GM19099 (cell line): ENCODE results near the gene DLG4.
A peak's percentile ranks its signal among the peaks of the same experiment; 100 is the strongest.

ENCODE experiments used
- POLR2A ChIP-seq: IDR thresholded peaks from 3 replicates; pipeline ENCODE4 v1.6.1; 2011; ENCODE audit warnings: low read depth; ENCODE audit not compliant: insufficient read length; ENCODE audit errors: extremely low read depth

The DLG4 gene

GRCh38 chr17:7219812-7220592 lies at the start of gene DLG4, which contains the start of gene ACADVL:
TSS of gene DLG4 (minus strand) at chr17:7219836.
TSS of gene ACADVL (plus strand) at chr17:7219938. CDS start at chr17:7219985, 47 bp downstream.
- TF ChIP-seq POLR2A = peak; percentile 73

GRCh38 chr17:7266784-7267183 lies 47.1 kb upstream of the DLG4 start:
- TF ChIP-seq POLR2A = no peak

DNA sequence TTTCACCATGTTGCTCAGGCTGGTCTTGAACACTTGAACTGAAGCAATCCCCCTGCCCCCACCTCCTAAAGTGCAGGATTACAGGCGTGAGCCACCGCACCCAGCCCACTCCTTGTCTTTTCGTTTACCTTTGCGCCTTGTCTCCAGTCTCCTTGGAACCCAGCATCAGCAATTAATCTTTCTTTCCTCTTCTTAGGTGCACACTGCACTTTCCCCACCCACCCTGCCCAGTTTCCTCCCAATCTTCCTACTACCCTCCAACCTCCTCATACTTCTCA lies 44.1 kb upstream of the DLG4 start:
- TF ChIP-seq POLR2A = no peak

GRCh38 chr17:7262935-7263800 lies 43.5 kb upstream of the DLG4 start:
- no peak for TF ChIP-seq POLR2A

- no peak for TF ChIP-seq POLR2A
Observed at GRCh38 chr17:7262192-7262934, 42.7 kb upstream of the DLG4 start, which contains the start of gene CLDN7. TSS of gene CLDN7 (minus strand) at chr17:7262478. CDS start at chr17:7262043, 435 bp downstream.

- TF ChIP-seq POLR2A = no peak
Observed at GRCh38 chr17:7261379-7262191, 41.9 kb upstream of the DLG4 start.

DNA sequence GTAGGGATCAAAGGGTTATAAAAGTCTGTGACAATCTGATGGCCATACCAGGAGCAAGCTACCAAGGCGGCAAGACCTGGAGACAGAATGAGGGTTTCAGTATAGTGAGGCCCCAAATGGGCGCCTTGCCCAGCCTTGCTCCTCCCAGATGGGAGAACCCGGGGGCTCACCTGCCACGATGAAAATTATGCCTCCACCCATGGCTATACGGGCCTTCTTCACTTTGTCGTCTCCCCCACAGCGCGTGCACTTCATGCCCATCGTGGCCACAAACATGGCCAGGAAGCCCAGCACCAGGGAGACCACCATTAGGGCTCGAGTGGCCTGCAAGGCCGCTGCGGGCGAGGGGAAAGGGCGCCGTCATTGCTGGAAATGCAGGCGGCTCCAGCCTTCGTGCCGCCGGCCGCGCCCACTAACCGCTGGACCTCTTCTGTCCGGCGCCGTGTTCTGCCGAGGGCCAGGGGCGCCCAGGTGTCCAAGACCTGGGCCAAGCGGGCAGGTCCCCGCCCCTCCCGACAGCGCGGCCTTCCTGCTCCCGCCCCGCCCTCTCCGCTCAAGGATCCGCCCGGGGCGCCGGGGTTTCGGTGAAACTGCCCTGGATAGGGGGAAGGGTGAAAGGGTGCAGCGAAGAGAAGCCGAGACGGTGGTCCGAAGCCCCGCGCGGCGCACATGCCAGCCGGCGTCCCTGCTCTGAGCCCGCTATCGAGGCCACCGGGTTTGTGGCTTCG lies 41.2 kb upstream of the DLG4 start:
- no peak for TF ChIP-seq POLR2A

DNA sequence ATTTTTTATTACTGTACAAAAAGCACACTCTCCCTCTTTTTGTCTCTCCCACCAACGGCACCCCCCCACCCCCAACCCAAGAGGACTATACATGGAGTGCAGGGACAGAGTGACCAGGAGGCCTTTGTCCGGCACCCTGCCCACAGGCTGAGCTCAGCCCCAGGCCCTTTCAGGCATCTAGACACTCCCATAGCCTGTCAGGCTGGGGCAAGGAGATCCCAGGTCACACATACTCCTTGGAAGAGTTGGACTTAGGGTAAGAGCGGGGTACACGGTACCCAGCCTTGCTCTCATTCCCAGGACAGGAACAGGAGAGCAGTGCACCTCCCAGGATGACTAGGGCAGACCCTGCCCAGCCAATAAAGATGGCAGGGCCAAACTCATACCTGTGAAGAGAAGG lies 40.5 kb upstream of the DLG4 start:
- TF ChIP-seq POLR2A = no peak

- TF ChIP-seq POLR2A = no peak
Observed at GRCh38 chr17:7259555-7259889, 39.9 kb upstream of the DLG4 start.

- TF ChIP-seq POLR2A = no peak
Observed at GRCh38 chr17:7258731-7259554, 39.3 kb upstream of the DLG4 start.

- TF ChIP-seq POLR2A = no peak
Observed at GRCh38 chr17:7256766-7257456, 37.3 kb upstream of the DLG4 start.

GRCh38 chr17:7254511-7254910 lies 34.9 kb upstream of the DLG4 start:
- TF ChIP-seq POLR2A = no peak

DNA sequence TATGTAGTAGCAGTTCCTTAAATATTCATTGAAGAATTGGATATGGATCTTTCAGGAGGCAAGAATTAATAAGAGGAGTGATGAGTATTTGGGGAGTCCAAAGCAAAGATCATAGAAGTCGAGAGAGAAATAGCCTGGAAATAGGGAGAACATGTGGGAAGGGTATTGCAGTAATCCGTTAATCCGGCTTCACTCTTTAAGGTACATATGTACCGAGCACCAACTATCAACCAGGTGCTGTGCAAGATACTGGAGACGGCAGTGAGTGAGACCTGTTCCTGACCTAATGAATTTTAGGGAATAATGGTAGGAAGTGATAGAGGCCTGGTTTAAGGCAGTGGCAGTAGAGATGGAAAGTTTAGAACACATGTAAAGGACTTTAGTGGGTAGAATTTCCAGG lies 33.4 kb upstream of the DLG4 start:
- no peak for TF ChIP-seq POLR2A
